Neutrophil (primary cell): ENCODE data around the gene RSAD2.

Experiments used
- H3K27ac ChIP-seq: fragments of 200-600 bp; sonication (generic); 2 replicates; pipeline ENCODE4 v1.5.1; 2016; ENCODE audit warnings: mild to moderate bottlenecking, moderate library complexity
- H3K27me3 ChIP-seq: fragments of 200-600 bp; sonication (generic); 2 replicates; pipeline ENCODE4 v1.6.0; 2016; ENCODE audit warnings: mild to moderate bottlenecking
- H3K36me3 ChIP-seq: fragments of 200-600 bp; sonication (generic); 2 replicates; pipeline ENCODE4 v1.5.1; 2017
- H3K4me1 ChIP-seq, 2 experiments: fragments of 200-600 bp in 1 of 2; sonication (generic) in 1 of 2; 1 replicate in 1 of 2; 2 replicates in 1 of 2; pipeline versions ENCODE4 v1.5.1 to v1.6.1; 2013 to 2016; ENCODE audit warnings: low read depth in 1 of 2, low read length in 1 of 2, mild to moderate bottlenecking in 1 of 2, moderate library complexity in 1 of 2; ENCODE audit not compliant: control insufficient read depth in 1 of 2, insufficient read depth in 1 of 2
- H3K4me3 ChIP-seq, 2 experiments: fragments of 200-600 bp in 1 of 2; sonication (generic) in 1 of 2; 1 replicate in 1 of 2; 2 replicates in 1 of 2; pipeline ENCODE4 v1.5.1; 2013 to 2016; ENCODE audit warnings: low read depth in 1 of 2, low read length in 1 of 2, mild to moderate bottlenecking in 1 of 2, moderate library complexity in 1 of 2
- H3K9me3 ChIP-seq: fragments of 200-600 bp; sonication (generic); 2 replicates; pipeline ENCODE4 v1.5.1; 2016
- CTCF ChIP-seq: fragments of 200-600 bp; sonication (generic); IDR thresholded peaks from 2 replicates; pipeline ENCODE4 v1.5.1; 2016; ENCODE audit warnings: antibody characterized with exemption

Gene RSAD2

GRCh38 chr2:6834163-6834562 is 43.4 kb upstream of the RSAD2 start:
- Histone ChIP-seq H3K27me3 (no peaks in the 10 kb centered on the region), H3K36me3 (no peaks in the 10 kb centered on the region), H3K9me3 (peaks cover under 1% of the 10 kb centered on the region), H3K27ac (no peak overlapping the region), H3K4me1 (no peaks in the 10 kb centered on the region), H3K4me3 (no peak overlapping the region)
- TF ChIP-seq CTCF, result no peak

GRCh38 chr2:6835467-6835866 is 42.1 kb upstream of the RSAD2 start:
- TF ChIP-seq CTCF, result no peak
- no peaks in the 10 kb centered on the region for H3K27me3 ChIP-seq
- H3K27ac ChIP-seq, result no peak overlapping the region
- peaks cover 2% of the 10 kb centered on the region for H3K9me3 ChIP-seq
- no peaks in the 10 kb centered on the region for H3K4me1 ChIP-seq
- H3K36me3 ChIP-seq, result no peaks in the 10 kb centered on the region
- no peak overlapping the region for H3K4me3 ChIP-seq

- Histone ChIP-seq H3K27ac (no peak overlapping the region), H3K4me1 (no peaks in the 10 kb centered on the region), H3K9me3 (peaks cover 26% of the 10 kb centered on the region), H3K27me3 (no peaks in the 10 kb centered on the region), H3K36me3 (no peaks in the 10 kb centered on the region), H3K4me3 (no peak overlapping the region)
- no peak for TF ChIP-seq CTCF
Measured at GRCh38 chr2:6838673-6839319, 38.8 kb upstream of the RSAD2 start.

- peaks cover 55% of the 10 kb centered on the region for H3K9me3 ChIP-seq
- H3K4me3 ChIP-seq, result no peak overlapping the region
- no peak for TF ChIP-seq CTCF
- H3K36me3 ChIP-seq, result no peaks in the 10 kb centered on the region
- H3K27me3 ChIP-seq, result no peaks in the 10 kb centered on the region
- H3K4me1 ChIP-seq, result no peaks in the 10 kb centered on the region
- H3K27ac ChIP-seq, result no peak overlapping the region
Measured at GRCh38 chr2:6841537-6842287, 35.9 kb upstream of the RSAD2 start.

- Histone ChIP-seq H3K36me3 (no peaks in the 10 kb centered on the region), H3K4me3 (no peak overlapping the region), H3K27ac (no peak overlapping the region), H3K27me3 (no peaks in the 10 kb centered on the region), H3K4me1 (no peaks in the 10 kb centered on the region), H3K9me3 (peaks cover 77% of the 10 kb centered on the region)
- TF ChIP-seq CTCF, result no peak
Measured at GRCh38 chr2:6845312-6845711, 32.3 kb upstream of the RSAD2 start.
